ENCODE measurements around the gene CCR7. TPM values are rescaled to one million over a fixed set of nuclear protein-coding genes. Genes with fewer than 3 reads are reported as not detected.
A peak's percentile ranks its signal among the peaks of the same experiment; 100 is the strongest.

The CCR7 gene
- total RNA-seq, 3 donors from 2014 or later = 0.16 to 1.0 (median 0.33) TPM

DNA sequence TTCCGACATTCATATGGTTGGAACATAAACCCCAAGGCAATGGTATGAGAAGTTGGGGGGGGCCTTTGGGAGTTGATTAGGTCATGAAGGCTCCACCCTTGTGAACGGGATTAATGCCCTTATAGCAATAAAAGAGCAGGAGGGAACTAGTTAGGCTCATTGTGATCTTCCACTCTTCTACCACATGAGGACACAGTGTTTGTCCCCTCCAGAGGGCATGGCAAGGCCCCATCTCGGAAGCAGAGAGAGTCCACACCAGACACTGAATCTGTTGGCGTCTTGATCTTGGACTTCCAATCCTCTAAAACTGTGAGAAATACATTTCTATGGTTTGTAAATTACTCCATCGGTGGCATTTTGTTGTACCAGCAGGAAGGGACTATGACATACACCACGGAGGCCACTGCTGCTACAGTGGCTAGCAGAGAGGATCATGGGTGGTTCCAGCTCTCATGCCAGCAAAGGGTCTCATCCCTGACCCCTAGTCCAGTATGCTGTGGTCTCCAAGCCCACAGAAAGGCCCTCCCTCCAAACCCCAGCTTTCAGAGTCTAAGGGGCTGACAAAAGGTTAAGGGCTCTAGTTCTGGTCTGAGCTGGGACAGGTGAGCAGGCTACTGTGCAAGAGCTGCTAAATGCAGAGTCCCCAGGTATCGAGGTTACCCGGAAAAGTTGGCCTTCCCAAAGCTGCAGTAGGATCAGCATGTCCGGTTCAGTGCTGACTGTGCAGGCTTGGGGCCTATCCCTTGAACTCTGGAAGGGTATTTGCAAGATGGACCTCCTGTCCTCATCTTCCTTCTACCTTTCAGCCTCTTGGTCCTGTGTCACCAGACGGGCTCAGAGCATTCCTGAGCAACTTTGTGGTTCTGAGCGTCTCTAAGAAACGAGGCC, 12.2 kb downstream of the CCR7 start:
- intact Hi-C loops (cut with DNase I; ENCODE audit: low total_unique reads) = no loop called here

DNA sequence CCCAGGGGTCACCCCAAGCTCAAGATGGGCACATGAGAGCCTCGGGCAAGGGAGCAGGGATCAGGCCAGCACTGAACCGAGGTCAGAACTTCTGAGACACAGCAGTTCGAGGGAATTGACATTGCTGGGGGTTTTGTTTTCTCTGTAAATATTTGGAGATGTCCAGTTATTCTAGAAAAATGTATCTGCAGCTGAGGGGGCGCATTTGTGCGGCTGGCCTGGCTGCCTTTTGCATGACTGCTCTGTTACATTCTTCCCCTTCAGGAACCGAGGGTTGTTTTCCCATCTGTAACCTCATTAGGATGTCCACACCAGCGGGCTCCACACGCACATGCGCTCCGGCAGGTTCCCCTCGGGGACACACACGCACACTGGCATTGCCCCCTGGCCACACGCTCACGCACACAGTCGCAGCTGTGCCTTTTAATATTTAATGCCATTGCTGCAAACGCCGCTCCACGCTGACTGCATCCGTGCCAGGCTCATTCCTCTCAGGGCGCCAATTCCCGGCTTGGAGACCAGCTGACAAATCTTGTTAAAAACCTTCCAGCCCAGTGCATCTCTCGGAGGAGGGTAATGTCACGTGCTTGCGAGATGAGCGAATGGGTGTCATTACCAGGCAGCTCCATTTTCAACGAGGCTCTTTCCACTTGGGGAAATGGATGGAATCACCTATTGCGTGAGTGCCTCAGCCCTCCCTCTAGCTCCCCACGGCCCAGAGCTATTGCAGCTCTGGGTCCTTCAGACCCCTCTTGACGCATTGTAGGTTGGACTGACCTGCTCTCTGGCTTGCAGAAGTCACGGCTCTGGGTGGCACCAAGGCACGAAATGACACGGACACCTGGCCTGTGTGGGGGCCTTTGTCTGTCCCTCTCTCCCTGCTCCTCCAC, 13.1 kb downstream of the CCR7 start:
- DNase-seq (ENCODE audit: low spot score in 2 of 2) = peak in 1 of 2 donors; percentile 57
- Histone ChIP-seq H3K9me3 (no peaks in the 10 kb centered on the region), H3K27ac (peak overlapping the region; percentile 97), H3K27me3 (no peaks in the 10 kb centered on the region), H3K36me3 (no peaks in the 10 kb centered on the region), H3K4me1 (peaks cover 50 to 51% of the 10 kb centered on the region in 2 donors), H3K4me3 (peak overlapping the region in 1 of 3 donors; percentile 61)
- TF ChIP-seq POLR2AphosphoS5 (IDR thresholded peaks at IDR 0.05) = peak; percentile 13 to 54 (median 38)
- no peak for TF ChIP-seq POLR2A (IDR thresholded peaks at IDR 0.05)
- intact Hi-C loops (cut with DNase I; ENCODE audit: low total_unique reads) = no loop called here

More for the DNA sequence above, 12.2 kb downstream of the CCR7 start:
- H3K27ac ChIP-seq = peak overlapping the region; percentile 97
- DNase-seq (ENCODE audit: low spot score in 2 of 2) = peak in 1 of 2 donors; percentile 84
- H3K4me1 ChIP-seq = peaks cover 42 to 47% of the 10 kb centered on the region in 2 donors
- no peaks in the 10 kb centered on the region for H3K27me3 ChIP-seq
- no peak for TF ChIP-seq POLR2A (IDR thresholded peaks at IDR 0.05)
- no peak for TF ChIP-seq POLR2AphosphoS5 (IDR thresholded peaks at IDR 0.05)
- TF ChIP-seq, protein P1, sequence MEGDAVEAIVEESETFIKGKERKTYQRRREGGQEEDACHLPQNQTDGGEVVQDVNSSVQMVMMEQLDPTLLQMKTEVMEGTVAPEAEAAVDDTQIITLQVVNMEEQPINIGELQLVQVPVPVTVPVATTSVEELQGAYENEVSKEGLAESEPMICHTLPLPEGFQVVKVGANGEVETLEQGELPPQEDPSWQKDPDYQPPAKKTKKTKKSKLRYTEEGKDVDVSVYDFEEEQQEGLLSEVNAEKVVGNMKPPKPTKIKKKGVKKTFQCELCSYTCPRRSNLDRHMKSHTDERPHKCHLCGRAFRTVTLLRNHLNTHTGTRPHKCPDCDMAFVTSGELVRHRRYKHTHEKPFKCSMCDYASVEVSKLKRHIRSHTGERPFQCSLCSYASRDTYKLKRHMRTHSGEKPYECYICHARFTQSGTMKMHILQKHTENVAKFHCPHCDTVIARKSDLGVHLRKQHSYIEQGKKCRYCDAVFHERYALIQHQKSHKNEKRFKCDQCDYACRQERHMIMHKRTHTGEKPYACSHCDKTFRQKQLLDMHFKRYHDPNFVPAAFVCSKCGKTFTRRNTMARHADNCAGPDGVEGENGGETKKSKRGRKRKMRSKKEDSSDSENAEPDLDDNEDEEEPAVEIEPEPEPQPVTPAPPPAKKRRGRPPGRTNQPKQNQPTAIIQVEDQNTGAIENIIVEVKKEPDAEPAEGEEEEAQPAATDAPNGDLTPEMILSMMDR (IDR thresholded peaks at IDR 0.05) = no peak
- H3K36me3 ChIP-seq = no peaks in the 10 kb centered on the region
- peak overlapping the region in 2 of 3 donors; percentile 16 to 61 for H3K4me3 ChIP-seq
- no peaks in the 10 kb centered on the region for H3K9me3 ChIP-seq

DNA sequence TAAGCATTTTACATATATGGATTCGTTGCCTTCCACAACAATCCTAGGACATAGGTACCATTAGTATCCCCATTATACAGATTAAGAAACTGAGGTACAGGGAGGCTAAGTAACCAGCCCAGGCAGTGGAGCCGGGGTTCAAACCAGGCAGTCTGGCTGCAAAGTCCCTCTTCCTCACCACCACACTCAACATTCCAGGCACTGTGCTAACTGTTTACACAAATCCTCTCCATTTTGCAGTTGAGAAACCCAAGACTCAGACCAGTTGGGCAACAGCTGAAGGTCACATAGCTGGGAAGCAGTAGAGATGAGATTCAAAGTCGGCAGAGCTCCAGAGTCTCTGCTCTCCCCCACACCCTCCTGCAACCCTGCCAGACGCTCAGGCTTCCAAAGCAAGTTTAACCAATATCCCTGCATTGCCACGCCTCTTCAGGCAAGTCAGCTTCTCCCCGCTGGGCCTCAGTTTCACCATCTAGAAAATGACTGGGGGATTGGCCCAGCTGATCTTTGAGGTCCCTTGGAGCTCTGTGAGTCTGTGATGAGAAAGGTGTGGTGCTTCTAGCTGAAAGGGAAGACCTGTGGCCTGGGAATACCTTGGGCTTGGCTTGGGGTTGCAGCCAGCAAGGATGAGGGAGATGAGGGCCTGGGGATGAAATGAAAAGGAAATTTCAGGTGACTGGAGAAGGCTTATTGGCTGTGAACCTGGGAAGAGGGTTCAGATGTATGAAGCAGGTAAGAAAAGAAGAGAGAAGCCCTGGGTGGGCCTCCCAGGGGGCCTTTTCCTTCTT, 14.0 kb downstream of the CCR7 start:
- H3K27me3 ChIP-seq = no peaks in the 10 kb centered on the region
- H3K36me3 ChIP-seq = no peaks in the 10 kb centered on the region
- intact Hi-C loops (cut with DNase I; ENCODE audit: low total_unique reads) = no loop called here
- DNase-seq (ENCODE audit: low spot score in 2 of 2) = peak; percentile 62 to 71
- H3K4me3 ChIP-seq = peak overlapping the region in 1 of 3 donors; percentile 61
- peaks cover 50 to 54% of the 10 kb centered on the region in 2 donors for H3K4me1 ChIP-seq
- TF ChIP-seq, protein P1 (IDR thresholded peaks at IDR 0.05) = no peak
- TF ChIP-seq POLR2A (IDR thresholded peaks at IDR 0.05) = no peak
- TF ChIP-seq POLR2AphosphoS5 (IDR thresholded peaks at IDR 0.05) = peak; percentile 34 to 96 (median 94)
- peak overlapping the region; percentile 97 for H3K27ac ChIP-seq
- no peaks in the 10 kb centered on the region for H3K9me3 ChIP-seq

DNA sequence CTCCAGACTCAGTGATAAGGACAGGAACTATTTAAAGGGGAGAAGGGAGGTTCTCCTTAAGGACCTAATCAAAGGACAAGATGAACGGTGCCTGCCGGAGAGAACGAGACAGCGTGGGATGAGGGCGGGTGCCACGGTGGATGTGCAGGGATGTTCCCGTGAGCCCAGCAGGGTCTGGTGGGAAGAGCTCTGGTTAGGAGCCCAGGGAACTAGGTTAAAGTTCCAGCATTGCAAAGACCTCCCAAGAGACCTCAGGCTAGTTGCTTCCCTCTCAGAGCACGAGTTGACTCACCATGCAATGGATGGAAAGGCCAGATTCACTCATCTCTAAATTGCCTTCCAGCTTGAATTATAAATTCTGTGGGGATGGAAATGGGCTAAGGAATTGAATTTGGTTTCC, 14.7 kb downstream of the CCR7 start:
- peak; percentile 39 to 49 for DNase-seq (ENCODE audit: low spot score in 2 of 2)
- no peaks in the 10 kb centered on the region for H3K27me3 ChIP-seq
- peaks cover 50 to 54% of the 10 kb centered on the region in 2 donors for H3K4me1 ChIP-seq
- peak; percentile 35 to 86 (median 41) for TF ChIP-seq POLR2AphosphoS5 (IDR thresholded peaks at IDR 0.05)
- TF ChIP-seq POLR2A (IDR thresholded peaks at IDR 0.05) = no peak
- H3K36me3 ChIP-seq = no peaks in the 10 kb centered on the region
- no peak overlapping the region for H3K4me3 ChIP-seq
- no peaks in the 10 kb centered on the region for H3K9me3 ChIP-seq
- intact Hi-C loops (cut with DNase I; ENCODE audit: low total_unique reads) = no loop called here
- H3K27ac ChIP-seq = peak overlapping the region; percentile 97

DNA sequence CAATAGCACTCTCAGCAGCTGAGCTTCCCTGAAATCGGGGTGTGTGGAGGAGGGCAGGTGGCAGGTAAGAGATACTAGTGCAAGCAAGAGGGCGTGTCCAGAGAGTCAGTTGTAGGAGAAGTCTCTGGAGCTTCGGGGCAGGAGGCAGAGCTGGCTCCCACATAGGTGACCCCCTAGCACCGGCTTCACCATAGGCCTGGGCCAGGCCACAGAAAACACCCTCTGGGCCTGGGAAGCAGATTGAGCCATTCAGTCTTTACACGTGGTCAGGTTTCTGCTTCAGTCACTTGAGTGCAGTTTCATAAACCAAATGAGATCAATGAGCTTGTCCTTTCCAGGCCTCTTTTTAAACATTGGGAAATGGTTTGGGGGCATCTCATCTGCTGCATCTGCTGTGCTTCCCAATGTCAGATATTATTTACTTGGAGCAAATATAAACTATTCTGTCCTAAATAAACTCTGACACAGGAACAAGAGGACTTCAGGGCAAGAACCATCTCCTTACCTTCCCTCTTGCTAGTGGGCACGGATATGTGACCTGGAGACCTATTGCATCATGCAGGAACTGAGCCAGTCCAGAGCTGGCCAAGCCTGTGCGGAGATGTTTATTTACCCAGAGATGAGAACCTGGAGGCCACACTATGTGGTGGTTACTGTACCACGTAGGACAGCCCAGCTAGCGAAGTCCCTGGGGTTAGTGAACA, 16.1 kb downstream of the CCR7 start:
- Histone ChIP-seq H3K4me3 (peak overlapping the region in 1 of 3 donors; percentile 15), H3K9me3 (no peaks in the 10 kb centered on the region), H3K27me3 (no peaks in the 10 kb centered on the region), H3K4me1 (peaks cover 50% of the 10 kb centered on the region in 2 donors), H3K36me3 (no peaks in the 10 kb centered on the region), H3K27ac (peak overlapping the region; percentile 97)
- DNase-seq (ENCODE audit: low spot score in 2 of 2) = peak; percentile 73 to 81
- no peak for TF ChIP-seq POLR2A (IDR thresholded peaks at IDR 0.05)
- TF ChIP-seq POLR2AphosphoS5 (IDR thresholded peaks at IDR 0.05) = peak; percentile 61 to 94 (median 82)
- TF ChIP-seq, protein P1 (IDR thresholded peaks at IDR 0.05) = peak in 1 of 3 donors; percentile 15
- intact Hi-C loops (cut with DNase I; ENCODE audit: low total_unique reads) = no loop called here
